B cell (primary cell): ENCODE data around the gene GRAMD2B. TPM values are rescaled to one million over a fixed set of nuclear protein-coding genes. Genes with fewer than 3 reads are reported as not detected.

Source experiments
- ATAC-seq: fragments of 200-7000 bp; cut with Tn5 transposase; one replicate; pipeline ENCODE4 v1.10.0; 2021; ENCODE audit warnings: low read depth, mild to moderate bottlenecking, moderate number of reproducible peaks, moderate library complexity
- CTCF ChIA-PET: fragments of 350-600 bp; sonication (Branson Sonifier 250); formaldehyde crosslinking; loops from one replicate; lab custom pipeline; 2021; ENCODE audit warnings: antibody characterized with exemption, inconsistent platforms; lab: Charles Lee
- POLR2A ChIA-PET: fragments of 350-600 bp; sonication (Branson Sonifier 250); formaldehyde crosslinking; loops from one replicate; lab custom pipeline; 2021; ENCODE audit warnings: antibody characterized with exemption; lab: Charles Lee
- DNase-seq: peaks from one replicate; pipeline ENCODE4 v3.0.0; 2013
- H2AFZ ChIP-seq: 2 replicates; pipeline ENCODE4 v1.6.1; 2012; ENCODE audit warnings: mild to moderate bottlenecking, low read depth, low read length; ENCODE audit not compliant: insufficient read depth, poor library complexity, severe bottlenecking
- H3K27ac ChIP-seq, 2 donors: 1 replicate in 1 of 2; 2 replicates in 1 of 2; pipeline ENCODE4 v1.5.1; 2012 to 2013; ENCODE audit warnings: low read length in 2 of 2, mild to moderate bottlenecking in 2 of 2, moderate library complexity in 1 of 2
- H3K27me3 ChIP-seq, 4 experiments: fragments of 200-600 bp in 1 of 4; sonication (generic) in 1 of 4; replicated peaks in 1 of 4; 1 replicate in 2 of 4; 2 replicates in 2 of 4; pipeline versions ENCODE4 v1.6.1 to v1.7.0; 2013 to 2016; ENCODE audit warnings: low read length in 3 of 4, mild to moderate bottlenecking in 2 of 4, mixed read lengths in 1 of 4, moderate library complexity in 1 of 4; ENCODE audit not compliant: insufficient read depth in 4 of 4, control insufficient read depth in 3 of 4; ENCODE audit errors: control extremely low read depth in 1 of 4
- H3K36me3 ChIP-seq, 2 experiments: replicated peaks in 1 of 2; 1 replicate in 1 of 2; 2 replicates in 1 of 2; pipeline versions ENCODE4 v1.6.1 to v1.7.1; 2013; ENCODE audit warnings: low read length in 1 of 2; ENCODE audit not compliant: insufficient read depth in 2 of 2, control insufficient read depth in 1 of 2; ENCODE audit errors: control extremely low read depth in 1 of 2, extremely low read depth in 1 of 2
- H3K4me1 ChIP-seq, 2 donors: fragments of 200-600 bp in 1 of 2; sonication (generic) in 1 of 2; 1 replicate in 1 of 2; 2 replicates in 1 of 2; pipeline versions ENCODE4 v1.5.1 to v1.6.1; 2013 to 2017; ENCODE audit warnings: low read length in 2 of 2; ENCODE audit not compliant: control insufficient read depth in 2 of 2, insufficient read depth in 2 of 2
- H3K4me2 ChIP-seq: replicated peaks from 2 replicates; pipeline ENCODE3; 2012; ENCODE audit warnings: mild to moderate bottlenecking, low read depth, low read length; ENCODE audit not compliant: poor library complexity, severe bottlenecking
- H3K4me3 ChIP-seq, 5 experiments: fragments of 200-600 bp in 1 of 5; sonication (generic) in 1 of 5; 1 replicate in 3 of 5; 2 replicates in 2 of 5; pipeline versions ENCODE4 v1.5.1 to v1.7.0; 2011 to 2016; ENCODE audit warnings: low read length in 4 of 5, mild to moderate bottlenecking in 4 of 5, low read depth in 2 of 5, control low read depth in 1 of 5, moderate library complexity in 1 of 5; ENCODE audit not compliant: insufficient read depth in 1 of 5; ENCODE audit errors: control extremely low read depth in 1 of 5, extremely low read depth in 1 of 5
- H3K79me2 ChIP-seq: fragments of 200-600 bp; sonication (generic); one replicate; pipeline ENCODE4 v1.6.0; 2016; ENCODE audit warnings: low read length; ENCODE audit not compliant: control insufficient read depth, insufficient read depth
- H3K9ac ChIP-seq: fragments of 200-600 bp; sonication (generic); 2 replicates; pipeline ENCODE4 v1.6.1; 2017; ENCODE audit warnings: mild to moderate bottlenecking, low read length, moderate library complexity
- H3K9me3 ChIP-seq, 3 donors: one replicate each; pipeline versions ENCODE4 v1.6.1 to v1.7.1; 2013; ENCODE audit warnings: low read length in 2 of 3; ENCODE audit not compliant: control insufficient read depth in 2 of 3, insufficient read depth in 1 of 3; ENCODE audit errors: control extremely low read depth in 1 of 3
- H4K20me1 ChIP-seq: 2 replicates; pipeline ENCODE4 v1.6.0; 2012; ENCODE audit warnings: mild to moderate bottlenecking, low read length; ENCODE audit not compliant: insufficient read depth, control insufficient read depth, poor library complexity, severe bottlenecking
- H3K27ac Mint-ChIP-seq: one replicate; pipeline ENCODE4 v1.8.0; 2021; ENCODE audit warnings: mixed read lengths
- H3K27me3 Mint-ChIP-seq: one replicate; pipeline ENCODE4 v1.8.0; 2021; ENCODE audit warnings: mixed read lengths
- H3K4me1 Mint-ChIP-seq: one replicate; pipeline ENCODE4 v1.8.0; 2021; ENCODE audit warnings: mixed read lengths
- H3K4me3 Mint-ChIP-seq: one replicate; pipeline ENCODE4 v1.8.0; 2021; ENCODE audit warnings: mixed read lengths
- H3K9me3 Mint-ChIP-seq: one replicate; pipeline ENCODE4 v1.8.0; 2022; ENCODE audit warnings: mixed read lengths; ENCODE audit not compliant: insufficient read depth
- CTCF ChIP-seq: fragments of 200-600 bp; IDR thresholded peaks from one replicate; pipeline ENCODE4 v1.8.0; 2022; ENCODE audit warnings: antibody characterized with exemption, mild to moderate bottlenecking
- EZH2 ChIP-seq: IDR thresholded peaks from 2 replicates; pipeline ENCODE4 v1.6.1; 2012; ENCODE audit warnings: borderline replicate concordance, low read depth, mild to moderate bottlenecking, moderate library complexity, low read length; ENCODE audit not compliant: insufficient read depth, poor library complexity, severe bottlenecking
- WGBS: methylation state at CpG from one replicate; pipeline ENCODE4 v1.1.5; 2013; ENCODE audit warnings: missing lambda C conversion rate; ENCODE audit not compliant: insufficient coverage; 5-methylcytosine and 5-hydroxymethylcytosine counted together
- intact Hi-C: fragments of 100-400 bp; cut with micrococcal nuclease; formaldehyde crosslinking; loops from one replicate; pipeline ENCODE4 v1.10.0; 2022
- polyA plus RNA-seq: library from polyadenylated mRNA; depleted of rRNA; stranded (reverse); fragments of >200 nt; gene quantifications from 2 replicates; pipeline ENCODE4 v1.2.3, GENCODE V29; 2012
- total RNA-seq, 2 donors: library from RNA; stranded (reverse); fragments of 120-200 nt in 1 of 2; gene quantifications; 1 replicate in 1 of 2; 2 replicates in 1 of 2; pipeline versions ENCODE4 v1.2.3 to v1.2.4, GENCODE V29; 2013 to 2022

GRAMD2B gene
- total and polyA plus RNA-seq, 2 donors (not counting 1 experiment from before 2014, with no cell fraction given): 0.86 to 3.6 TPM

DNA sequence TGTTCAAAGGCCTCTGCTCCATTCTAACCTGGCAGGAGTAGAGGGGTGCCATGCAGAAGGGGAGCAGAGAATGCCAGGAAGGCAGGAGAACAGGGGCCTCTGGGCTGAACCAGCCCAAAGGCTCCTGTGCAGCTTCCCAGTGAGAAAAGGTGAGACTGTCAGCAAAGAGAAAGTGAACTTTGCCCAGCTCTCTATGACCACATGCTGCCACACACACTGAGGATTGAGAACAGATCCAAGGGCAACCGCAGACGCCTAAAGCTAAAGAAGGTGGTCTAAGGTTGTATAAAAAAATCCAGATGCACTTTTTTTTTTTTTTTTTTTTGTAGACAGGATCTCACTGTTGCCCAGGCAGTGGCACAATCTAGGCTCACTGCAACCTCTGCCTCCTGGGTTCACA is 120.5 kb downstream of the GRAMD2B start:
- Histone ChIP-seq H3K36me3 (no peaks in the 10 kb centered on the region), H3K4me3 (no peak overlapping the region), H2AFZ (no peak overlapping the region), H3K9me3 (no peaks in the 10 kb centered on the region), H3K27me3 (no peaks in the 10 kb centered on the region), H3K4me2 (no peak overlapping the region), H4K20me1 (no peaks in the 10 kb centered on the region), H3K27ac (no peak overlapping the region), H3K4me1 (no peaks in the 10 kb centered on the region), H3K79me2 (no peaks in the 10 kb centered on the region), H3K9ac (no peak overlapping the region)
- 100% methylated on average over 2 of the region's 2 CpGs for WGBS
- Mint-ChIP-seq H3K4me1 (no peaks in the 10 kb centered on the region), H3K9me3 (no peaks in the 10 kb centered on the region), H3K27ac (no peak overlapping the region), H3K27me3 (no peaks in the 10 kb centered on the region), H3K4me3 (no peak overlapping the region)
- POLR2A ChIA-PET: no interaction called here
- TF ChIP-seq CTCF: no peak
- no peak for TF ChIP-seq EZH2
- CTCF ChIA-PET: interaction anchor here (0.6 to 7.2 kb wide), 10 partner anchors 18 to 784 kb away, joined by 3 to 93 read pairs (median 3); no protein-coding TSS in a partner anchor
- intact Hi-C loops: loop anchor here (2.0 kb wide), 1 partner anchor 949 kb away; no protein-coding TSS in a partner anchor
- no peak for ATAC-seq
- no peak for DNase-seq

Other genes starting within 250 kb of the GRAMD2B start
- gene ALDH7A1, start 171.8 kb downstream of the GRAMD2B start, total RNA-seq: 2.4 and 3.3 TPM in 2 replicates
- gene ALDH7A1, start 171.8 kb downstream of the GRAMD2B start, polyA plus RNA-seq: 0.78 and 1.3 TPM in 2 replicates
- gene PHAX, start 177.5 kb downstream of the GRAMD2B start, total RNA-seq: 42.7 and 43.9 TPM in 2 replicates
- gene PHAX, start 177.5 kb downstream of the GRAMD2B start, polyA plus RNA-seq: 6.7 and 7.1 TPM in 2 replicates